ENCODE measurements around the gene CYP4F2. TPM values are rescaled to one million over a fixed set of nuclear protein-coding genes. Genes with fewer than 3 reads are reported as not detected.
"Not testable (repeated sequence)": the region's sequence is repeated elsewhere in the genome, so short reads cannot be mapped to it uniquely, and the experiment has no call there.

The CYP4F2 gene
- total RNA-seq, 1 donor from 2014 or later, result not detected

GRCh38 chr19:15863272-15863671 lies 34.6 kb downstream of the CYP4F2 start:
- DNase-seq (ENCODE audit: low spot score), result no peak
- intact Hi-C loops (cut with DNase I), result no loop called here

- DNase-seq (ENCODE audit: low spot score), result no peak
- intact Hi-C loops (cut with DNase I), result no loop called here
These were observed 35.4 kb downstream of the CYP4F2 start for GRCh38 chr19:15862444-15862843.

DNA sequence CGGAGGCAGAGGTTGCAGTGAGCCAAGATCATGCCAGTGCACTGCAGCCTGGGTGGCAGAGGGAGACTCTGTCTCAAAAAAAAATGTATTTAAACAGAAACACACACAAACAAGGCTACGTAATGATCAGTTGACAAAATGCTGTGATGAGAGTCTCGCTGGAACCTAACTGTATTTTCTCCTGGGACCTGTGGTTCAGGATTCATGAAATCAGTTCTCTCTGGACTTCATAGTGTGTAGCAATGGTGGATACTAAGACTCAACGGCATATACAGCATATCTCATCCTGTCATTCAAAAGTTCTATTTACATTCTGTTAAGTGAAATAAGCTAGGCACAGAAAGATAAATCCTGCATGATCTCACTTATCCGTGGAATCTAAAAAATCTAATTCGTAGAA lies 37.4 kb downstream of the CYP4F2 start:
- intact Hi-C loops (cut with DNase I), result no loop called here
- DNase-seq (ENCODE audit: low spot score), result no peak

DNA sequence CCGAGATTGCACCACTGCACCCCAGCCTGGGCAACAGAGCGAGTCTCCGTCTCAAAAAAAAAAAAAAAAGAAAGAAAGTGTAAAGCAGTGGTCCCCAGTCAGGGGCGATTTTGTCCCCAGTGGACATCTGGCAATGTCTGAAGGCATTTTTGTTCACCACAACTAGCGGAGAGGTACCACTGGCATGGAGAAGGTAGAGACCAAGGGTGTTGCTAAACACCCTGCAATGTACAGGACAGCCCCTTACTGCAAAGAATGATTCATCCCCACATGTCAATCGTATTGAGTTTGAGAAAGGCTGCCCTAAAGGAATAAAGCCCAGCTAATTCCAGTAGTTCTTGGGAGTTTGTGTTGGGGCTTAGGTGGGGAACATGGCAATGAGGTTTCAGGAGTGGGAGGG lies 38.7 kb downstream of the CYP4F2 start:
- intact Hi-C loops (cut with DNase I), result no loop called here
- DNase-seq (ENCODE audit: low spot score), result no peak

GRCh38 chr19:15850385-15850784 lies 47.5 kb downstream of the CYP4F2 start:
- no peak for DNase-seq (ENCODE audit: low spot score)
- intact Hi-C loops (cut with DNase I), result no loop called here

- no peak for DNase-seq (ENCODE audit: low spot score)
- intact Hi-C loops (cut with DNase I), result no loop called here
These were observed 51.0 kb downstream of the CYP4F2 start for GRCh38 chr19:15846923-15847322.

DNA sequence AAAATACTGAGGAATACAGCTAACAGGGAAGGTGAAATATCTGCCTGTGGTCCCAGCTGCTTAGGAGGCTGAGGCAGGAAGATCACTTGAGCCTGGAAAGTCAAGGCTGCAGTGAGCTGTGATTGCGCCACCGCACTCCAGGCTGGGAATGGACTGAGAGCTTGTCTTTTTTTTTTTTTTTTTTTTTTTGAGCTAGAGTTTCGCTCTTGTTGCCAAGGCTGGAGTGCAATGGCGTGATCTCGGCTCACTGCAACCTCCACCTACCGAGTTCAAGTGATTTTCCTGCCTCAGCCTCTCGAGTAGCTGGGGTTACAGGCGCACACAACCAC lies 54.0 kb downstream of the CYP4F2 start:
- DNase-seq (ENCODE audit: low spot score); intact Hi-C loops (cut with DNase I): not testable (repeated sequence)

- intact Hi-C loops (cut with DNase I), result no loop called here
- DNase-seq (ENCODE audit: low spot score), result no peak
These were observed 54.5 kb downstream of the CYP4F2 start for GRCh38 chr19:15843203-15843893.

DNA sequence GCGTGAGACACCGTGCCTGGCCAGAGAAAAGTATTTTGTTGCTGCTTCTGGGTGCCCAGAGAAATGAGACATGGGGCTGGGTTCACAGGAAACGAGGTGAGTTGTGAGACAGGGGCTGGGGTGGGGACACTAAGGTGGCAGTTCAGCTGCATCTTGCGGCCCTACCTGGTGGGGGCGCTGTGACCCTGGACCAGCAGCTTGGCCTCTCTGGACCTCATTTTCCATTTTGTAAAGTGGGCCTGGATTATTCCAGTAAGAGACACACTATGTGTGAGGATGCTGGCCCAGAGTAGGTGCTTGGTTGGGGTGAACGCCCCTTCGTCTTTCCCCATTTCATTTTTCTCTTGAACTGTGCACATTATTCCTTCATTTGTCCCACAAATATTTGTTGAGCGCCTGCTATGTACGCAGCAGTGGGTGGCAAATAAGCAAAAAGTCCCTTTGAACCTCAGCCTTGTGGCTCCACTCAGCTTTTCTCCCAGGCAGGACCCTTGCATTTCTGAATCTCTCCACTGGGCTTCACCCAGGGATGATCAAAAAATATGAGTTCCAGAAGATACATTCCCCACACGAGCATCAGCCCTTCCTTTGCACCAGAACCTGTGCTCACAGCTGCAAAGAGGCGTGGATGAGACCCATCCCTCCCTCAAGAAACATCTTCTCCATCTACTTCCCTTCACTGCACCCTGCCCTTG lies 55.9 kb downstream of the CYP4F2 start:
- no peak for DNase-seq (ENCODE audit: low spot score)
- intact Hi-C loops (cut with DNase I), result no loop called here

- intact Hi-C loops (cut with DNase I), result no loop called here
- no peak for DNase-seq (ENCODE audit: low spot score)
These were observed 57.0 kb downstream of the CYP4F2 start for GRCh38 chr19:15840833-15841232.

DNA sequence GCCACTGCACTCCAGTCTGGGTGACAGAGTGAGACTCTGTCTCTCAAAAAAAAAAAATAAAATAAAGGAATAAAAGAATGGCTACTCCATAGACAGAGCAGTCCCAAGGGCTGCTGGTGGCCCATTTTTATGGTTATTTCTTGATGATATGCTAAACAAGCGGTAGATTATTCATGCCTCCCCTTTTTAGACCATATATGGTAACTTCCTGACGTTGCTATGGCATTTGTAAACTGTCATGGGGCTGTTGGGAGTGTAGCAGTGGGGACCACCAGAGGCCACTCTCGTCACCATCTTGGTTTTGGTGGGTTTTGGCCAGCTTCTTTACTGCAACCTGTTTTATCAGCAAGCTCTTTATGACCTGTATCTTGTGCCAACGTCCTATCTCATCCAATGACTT lies 58.0 kb downstream of the CYP4F2 start:
- intact Hi-C loops (cut with DNase I), result not testable (repeated sequence)
- DNase-seq (ENCODE audit: low spot score), result peak; percentile 2

DNA sequence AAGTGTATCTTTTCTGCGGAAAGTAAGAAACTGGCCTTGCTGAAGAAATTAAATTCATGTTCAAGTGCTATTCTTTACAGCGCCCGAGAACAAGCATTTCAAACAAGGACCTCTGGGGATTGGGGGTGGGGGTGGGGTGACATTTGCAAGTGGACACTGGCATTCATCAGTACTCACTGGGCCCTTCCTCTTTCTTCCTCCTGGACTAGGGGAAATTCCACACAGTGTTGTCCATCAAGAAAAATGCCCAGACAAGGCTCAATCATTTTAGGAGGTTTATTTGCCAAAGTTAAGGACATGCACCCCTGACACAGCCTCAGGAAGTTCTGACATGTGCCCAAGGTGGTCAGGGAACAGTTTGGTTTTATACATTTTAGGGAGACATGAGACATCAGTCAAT lies 59.5 kb downstream of the CYP4F2 start:
- no peak for DNase-seq (ENCODE audit: low spot score)
- intact Hi-C loops (cut with DNase I), result no loop called here

DNA sequence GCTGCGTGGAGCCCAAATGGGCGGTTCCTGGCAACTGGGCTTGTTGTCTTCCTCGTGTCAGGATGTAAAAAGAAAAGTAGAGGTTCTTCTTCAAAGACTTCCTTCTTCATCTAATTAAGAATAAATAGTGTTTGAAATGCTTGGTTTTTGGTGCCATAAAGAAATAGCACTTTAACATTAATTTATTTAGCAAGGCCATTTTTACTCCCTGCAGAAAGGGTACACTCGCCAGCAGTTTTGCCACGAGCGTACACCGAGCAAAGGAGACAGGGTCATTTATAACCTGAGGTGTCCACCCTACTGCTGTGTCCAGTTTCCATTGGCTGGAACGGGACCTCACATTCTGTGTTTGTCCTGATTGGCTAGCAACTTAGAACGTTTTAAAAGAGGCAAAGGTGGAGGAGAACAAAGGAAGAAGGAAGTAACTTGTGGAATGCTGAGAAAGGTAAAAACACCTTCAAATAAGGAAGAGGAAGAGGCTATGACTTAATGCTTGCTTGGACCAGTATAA lies 60.6 kb downstream of the CYP4F2 start:
- intact Hi-C loops (cut with DNase I), result no loop called here
- DNase-seq (ENCODE audit: low spot score), result no peak

DNA sequence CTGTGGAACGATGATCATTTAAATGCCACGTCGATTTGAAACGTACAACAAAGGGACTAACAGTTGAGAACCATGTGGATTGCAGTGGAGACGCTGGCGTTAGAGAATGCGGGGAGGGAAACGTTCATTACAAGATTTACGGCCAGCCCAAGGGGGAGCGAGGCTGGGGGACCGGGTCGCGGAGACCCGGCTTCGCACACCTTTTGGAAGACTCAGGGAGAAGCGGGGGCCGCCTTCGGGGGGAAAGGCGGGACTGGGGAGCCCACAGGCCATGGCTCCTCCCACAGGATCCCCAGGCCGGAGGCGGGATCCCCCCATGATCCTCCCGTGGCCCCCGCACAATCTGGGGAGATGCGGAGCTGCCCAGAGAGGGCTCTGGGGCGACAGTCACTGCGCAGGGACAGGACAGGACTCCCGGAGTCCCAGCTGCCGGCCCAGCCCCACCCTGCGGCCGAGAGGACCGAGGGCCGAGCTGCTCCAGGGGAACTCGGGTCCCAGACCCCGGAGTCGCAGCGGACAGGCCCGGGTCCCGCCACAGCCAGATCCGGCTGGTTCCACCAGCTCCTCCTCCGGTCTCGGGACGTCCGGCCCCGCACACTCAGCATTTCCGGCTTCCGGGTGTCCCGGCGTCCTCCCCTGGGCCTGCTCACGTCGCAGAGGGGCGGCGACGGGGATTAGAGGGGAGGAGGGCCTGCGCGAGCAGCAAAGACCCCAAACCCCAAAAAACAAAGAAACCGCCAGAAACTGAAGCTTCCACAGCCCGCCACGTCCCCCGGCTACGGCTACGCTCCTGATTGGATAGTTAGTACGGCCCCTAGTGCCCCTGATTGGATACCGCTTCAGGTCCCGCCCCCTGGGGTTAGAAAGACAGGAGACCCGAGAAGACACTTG lies 61.3 kb downstream of the CYP4F2 start:
- DNase-seq (ENCODE audit: low spot score), result peak; percentile 97
- intact Hi-C loops (cut with DNase I), result no loop called here

DNA sequence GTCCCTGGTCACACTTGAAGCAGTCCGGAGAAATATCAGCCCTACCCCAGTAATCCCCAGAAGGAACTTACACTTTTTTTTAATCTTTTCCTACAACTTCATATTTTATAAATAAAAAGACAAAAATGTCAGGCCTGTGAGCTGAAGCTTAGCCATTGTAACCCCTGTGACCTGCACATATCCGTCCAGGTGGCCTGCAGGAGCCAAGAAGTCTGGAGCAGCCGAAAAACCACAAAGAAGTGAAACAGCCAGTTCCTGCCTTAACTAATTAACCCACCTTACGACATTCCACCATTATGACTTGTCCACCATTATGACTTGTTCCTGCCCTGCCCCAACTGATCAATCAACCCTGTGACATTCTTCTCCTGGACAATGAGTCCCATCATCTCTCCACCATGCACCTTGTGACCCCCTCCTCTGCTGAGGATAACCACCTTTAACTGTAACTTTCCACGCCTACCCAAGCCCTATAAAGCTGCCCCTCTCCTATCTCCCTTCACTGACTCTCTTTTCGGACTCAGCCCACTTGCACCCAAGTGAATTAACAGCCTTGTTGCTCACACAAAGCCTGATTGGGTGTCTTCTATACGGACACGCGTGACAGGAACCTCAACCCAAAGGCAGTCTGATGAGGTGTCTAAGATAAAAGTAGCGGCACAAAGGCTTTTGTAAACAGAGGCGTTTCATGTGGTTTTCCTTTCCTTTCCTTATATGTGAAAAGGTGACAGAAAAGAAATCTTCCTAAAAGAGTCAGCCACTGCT lies 62.1 kb downstream of the CYP4F2 start:
- DNase-seq (ENCODE audit: low spot score), result peak; percentile 36
- intact Hi-C loops (cut with DNase I), result not testable (repeated sequence)

GRCh38 chr19:15834232-15834631 lies 63.6 kb downstream of the CYP4F2 start:
- DNase-seq (ENCODE audit: low spot score); intact Hi-C loops (cut with DNase I): not testable (repeated sequence)

- intact Hi-C loops (cut with DNase I), result no loop called here
These were observed 66.2 kb downstream of the CYP4F2 start for GRCh38 chr19:15831626-15832025.

DNA sequence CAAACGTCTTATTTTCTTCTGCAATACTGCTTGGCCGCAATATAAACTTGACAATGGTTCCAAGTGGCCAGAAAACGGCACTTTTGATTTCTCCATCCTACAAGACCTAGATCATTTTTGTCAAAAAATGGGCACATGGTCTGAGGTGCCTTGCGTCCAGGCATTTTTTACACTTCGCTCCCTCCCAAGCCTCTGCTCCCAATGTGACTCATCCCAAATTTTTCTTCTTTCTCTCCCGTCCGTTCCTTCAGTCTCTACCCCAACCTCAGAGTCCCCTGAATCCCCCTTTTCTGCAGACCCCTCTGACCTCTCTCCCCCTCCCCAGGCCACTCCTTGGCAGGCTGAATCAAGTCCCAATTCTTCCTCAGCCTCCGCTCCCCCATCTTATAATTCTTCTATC lies 68.1 kb downstream of the CYP4F2 start:
- DNase-seq (ENCODE audit: low spot score), result no peak
- intact Hi-C loops (cut with DNase I), result no loop called here

More at GRCh38 chr19:15831626-15832025, 66.2 kb downstream of the CYP4F2 start:
- DNase-seq (ENCODE audit: low spot score), result peak; percentile 6

DNA sequence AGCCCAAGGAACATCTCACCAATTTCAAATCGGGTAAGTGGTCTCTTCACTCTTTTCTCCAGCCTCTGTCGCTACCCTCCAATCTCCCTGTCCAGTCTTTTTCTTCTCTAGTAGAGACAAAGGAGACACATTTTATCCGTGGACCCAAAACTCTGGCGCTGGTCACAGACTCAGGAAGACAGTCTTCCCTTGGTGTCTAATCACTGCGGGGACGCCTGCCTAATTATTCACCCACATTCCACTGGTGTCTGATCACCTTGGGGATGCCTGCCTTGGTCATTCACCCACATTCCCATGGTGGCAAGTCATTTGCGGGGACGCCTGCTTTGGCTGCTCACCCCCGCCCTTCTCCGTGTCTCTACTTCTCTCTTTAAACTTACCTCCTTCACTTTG lies 68.6 kb downstream of the CYP4F2 start:
- intact Hi-C loops (cut with DNase I), result no loop called here
- DNase-seq (ENCODE audit: low spot score), result peak; percentile 29

Data from cardiac septum (tissue), 1 donor.